Urothelium cell line (cell line): ENCODE data around the gene ABHD16A.

Source experiments
- DNase-seq: peaks from one replicate; pipeline ENCODE4 v3.0.0; 2011; ENCODE audit warnings: low spot score, mixed read lengths
- FAIRE-seq: peaks from 2 replicates; lab custom pipeline; 2011; peaks lifted over from hg19 to GRCh38; lab: Jason Lieb, UNC

Gene ABHD16A

DNA sequence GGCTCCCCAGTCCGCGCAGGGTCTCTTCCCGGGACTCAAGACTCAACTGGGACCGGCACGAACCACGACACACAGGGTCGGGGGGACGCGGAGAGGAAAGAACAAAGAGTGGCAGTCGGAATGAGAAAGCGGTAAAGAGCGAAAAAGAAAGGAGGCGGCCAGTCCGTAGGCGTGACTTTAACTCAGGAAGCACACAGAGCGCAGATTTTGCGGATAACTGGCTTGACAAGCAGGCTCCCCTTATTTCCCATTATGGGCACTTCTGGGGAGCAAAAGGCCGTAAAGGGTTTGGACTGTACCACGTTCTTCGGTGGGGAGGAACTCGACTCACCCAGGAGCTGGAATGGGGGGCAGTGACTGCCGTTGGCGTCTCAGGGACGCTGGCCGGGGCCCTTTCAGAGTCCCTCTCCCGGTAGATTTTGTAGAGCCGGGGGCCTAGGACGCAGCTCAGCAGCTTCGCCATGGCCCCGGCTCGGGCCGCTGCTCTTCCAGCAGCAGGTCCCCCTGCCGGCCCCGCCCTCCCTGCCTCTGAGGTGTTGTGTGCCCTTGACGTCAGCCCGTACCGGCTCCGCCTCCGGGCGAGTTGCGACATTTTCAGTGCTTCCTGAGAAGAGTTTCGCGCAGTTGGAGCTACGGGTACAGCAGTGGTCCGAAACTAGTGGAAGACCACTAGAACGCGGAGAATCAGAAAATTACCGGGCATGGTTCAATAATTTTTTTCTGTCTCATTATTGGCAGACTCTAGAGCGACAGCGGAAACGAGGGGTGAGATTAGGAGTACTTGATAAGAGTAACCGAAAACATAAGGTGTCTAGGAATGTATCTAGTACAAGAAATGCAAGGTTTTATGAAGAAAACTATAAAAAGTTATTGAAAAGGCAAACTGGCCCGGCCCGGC is at the start of gene ABHD16A:
ABHD16A (minus strand) TSS at position 506 of the 898 bp plus-strand sequence; CDS start at position 463, 43 bp downstream.
- peak; percentile 69 for FAIRE-seq
- peak; percentile 99 for DNase-seq

DNA sequence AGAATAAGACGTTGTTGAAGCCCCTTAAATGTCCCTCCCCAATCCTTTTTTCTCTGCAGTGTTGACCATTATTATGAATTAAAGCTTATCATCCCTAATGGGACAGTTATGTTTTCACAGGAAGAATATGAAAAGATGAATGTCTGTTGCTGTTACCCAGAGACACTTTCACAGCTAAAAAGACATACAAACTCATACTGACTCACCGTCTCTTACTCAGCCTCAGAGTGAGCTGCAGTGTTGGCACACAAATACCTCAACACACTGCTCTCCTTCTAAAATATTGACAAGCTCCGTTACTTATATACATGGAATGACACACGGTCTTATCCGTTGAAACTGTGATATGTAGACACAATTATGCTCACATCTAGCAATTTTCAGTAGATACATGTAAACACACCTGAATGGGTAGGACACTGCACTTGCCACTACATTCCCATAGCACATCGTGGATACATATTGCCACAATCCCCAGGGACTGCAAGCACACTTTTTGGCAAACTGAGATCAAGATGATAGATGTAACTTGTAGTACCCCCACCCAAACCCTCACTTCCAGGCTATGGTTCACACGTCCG is 49.7 kb upstream of the ABHD16A start:
- DNase-seq (no peak), FAIRE-seq (no peak)

DNA sequence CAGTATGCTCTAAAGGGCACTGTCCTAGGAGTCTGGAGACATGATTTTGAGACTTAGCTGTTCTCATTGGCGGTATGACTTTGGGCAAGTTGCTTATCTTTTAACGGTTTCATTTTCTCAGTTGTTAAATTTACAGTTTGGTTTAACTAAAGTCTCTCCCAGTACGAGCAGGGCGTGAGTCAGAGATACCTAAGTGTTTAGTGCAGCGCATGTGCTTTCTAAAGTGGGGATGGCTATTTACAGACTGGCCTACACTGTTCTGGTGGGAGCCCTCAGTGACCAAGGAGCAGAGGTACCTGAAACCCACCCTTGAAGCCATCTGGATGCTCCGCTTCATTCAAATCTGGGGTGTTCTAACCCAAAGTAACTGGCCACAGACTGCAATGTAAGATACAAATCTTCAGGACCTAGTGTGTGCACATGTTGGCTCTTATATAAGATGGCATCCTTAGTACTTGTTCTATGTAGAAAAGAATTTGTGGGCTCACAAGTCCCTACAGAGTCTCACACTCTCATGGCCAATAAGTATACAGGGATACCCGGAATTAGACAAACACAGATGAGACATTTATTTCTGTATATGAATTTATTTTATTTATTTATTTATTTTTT is 47.4 kb upstream of the ABHD16A start:
- DNase-seq (no peak), FAIRE-seq (no peak)

DNA sequence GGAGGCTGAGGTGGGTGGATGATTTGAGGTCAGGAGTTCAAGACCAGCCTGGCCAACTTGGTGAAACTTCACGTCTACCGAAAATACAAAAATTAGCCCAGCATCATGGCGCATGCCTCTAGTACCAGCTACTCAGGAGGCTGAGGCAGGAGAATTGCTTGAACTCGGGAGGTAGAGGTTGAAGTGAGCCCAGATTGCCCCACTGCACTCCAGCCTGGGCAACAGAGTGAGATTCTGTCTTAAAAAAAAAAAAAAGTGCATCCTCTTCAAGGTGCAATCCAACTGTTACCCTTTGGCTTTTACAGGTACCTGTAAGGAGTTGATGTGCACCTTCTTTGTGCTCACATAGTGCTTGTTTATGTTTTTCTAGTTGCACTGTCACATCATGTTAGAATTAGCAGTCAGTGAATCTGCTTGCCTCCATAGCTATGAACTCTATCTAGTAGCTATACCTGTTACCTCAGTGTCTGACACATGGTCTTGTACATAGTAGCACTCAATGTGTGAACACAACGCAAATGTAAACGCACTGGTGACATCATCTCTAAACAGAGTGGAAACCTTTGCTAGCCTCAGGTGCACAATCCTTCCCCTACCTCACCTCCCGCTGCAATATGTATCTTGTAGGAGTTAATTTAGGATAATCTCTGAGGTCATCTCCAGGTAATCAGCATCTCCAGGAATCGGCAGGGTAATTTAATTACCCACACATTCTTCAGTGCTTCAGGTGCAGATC is 46.3 kb upstream of the ABHD16A start:
- FAIRE-seq = no peak
- no peak for DNase-seq

DNA sequence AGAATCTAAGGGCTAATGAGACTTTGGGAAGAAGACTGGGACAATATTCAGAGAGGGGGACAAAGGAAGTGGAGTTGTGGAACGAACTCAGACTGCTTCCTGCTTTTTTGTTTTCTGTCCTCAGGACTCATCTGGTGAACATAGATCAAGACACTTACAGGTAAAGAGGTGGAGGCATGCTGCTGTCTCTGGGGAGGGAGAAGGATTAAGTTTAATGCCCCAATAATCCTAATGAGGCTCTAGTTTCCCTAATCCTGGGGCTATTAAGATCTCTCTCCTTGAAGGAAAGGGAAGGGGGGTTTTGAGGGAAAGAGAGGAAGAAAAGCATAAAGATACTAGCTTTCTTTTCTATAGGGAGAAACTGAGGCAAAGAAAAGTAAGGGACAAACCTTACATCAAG is 41.3 kb upstream of the ABHD16A start:
- DNase-seq (no peak), FAIRE-seq (no peak)

DNA sequence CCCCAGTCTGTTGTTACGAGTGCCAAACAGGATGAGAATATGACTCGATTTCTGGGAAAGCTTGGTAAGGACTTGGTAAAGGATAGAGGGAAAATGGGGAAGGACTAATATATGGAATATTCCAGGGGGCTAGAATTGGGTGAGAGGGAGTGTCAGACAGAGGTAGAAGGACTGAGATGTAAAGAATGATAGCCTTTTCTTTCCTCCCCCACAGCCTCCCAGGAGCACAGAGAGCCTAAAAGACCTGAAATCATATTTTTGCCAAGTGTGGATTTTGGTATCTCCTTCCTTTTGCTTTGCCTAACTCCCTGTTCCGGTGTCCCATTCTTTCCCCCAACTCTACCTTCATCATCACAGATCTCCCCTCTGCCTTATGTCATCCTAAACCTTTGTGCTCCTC is 39.8 kb upstream of the ABHD16A start:
- FAIRE-seq (no peak), DNase-seq (no peak)

DNA sequence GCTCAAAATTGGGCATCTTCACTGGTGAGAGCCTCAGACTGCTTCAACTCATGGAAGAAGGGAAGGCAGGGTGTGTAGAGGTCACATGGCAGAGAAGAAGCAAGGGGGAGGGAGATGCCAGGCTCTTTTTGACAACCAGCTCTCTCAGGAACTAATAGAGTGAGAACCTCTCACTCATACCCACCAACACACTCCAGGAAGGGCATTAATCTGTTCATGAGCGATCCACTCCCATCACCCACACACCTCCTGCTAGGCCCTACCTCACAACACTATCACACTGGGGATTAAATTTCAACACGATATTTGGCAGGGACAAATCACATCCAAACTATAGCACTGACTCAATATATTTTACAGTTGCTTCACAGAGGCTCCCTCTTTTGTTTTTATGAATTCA is 38.7 kb upstream of the ABHD16A start:
- DNase-seq = no peak
- no peak for FAIRE-seq

DNA sequence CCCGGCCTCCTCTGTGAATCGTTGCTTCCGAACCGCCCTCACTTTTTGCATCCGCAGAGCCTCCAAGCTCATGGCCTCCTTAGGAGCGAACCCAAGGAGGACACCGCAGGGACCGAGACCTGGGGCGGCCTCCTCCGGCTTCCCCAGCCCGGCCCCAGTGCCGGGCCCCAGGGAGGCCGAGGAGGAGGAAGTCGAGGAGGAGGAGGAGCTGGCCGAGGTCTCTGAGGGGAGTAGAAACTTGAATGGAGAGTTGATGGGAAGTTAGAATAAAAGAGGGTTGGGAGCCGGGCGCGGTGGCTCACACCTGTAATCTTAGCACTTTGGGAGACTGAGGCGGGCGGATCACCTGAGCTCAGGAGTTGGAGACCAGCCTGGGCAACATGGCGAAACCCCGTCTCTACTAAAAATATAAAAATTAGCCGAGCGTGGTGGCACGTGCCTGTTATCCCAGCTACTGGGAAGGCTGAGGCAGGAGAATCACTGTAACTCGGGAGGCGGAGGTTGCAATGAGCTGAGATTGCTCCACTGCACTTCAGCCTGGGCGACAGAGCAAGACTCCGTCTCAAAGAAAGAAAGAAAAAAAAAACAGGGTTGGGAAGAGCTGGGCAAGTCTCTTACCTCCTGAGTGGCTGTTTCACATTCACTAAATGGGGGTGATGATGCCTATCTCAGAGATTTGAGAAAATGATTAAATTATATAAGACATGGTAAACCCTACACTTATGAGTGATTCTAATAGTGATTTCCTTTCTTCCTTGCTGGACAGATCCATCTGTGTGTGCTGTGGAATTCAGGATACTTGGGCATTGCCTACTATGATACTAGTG is 37.5 kb upstream of the ABHD16A start:
- DNase-seq (peak; percentile 27), FAIRE-seq (no peak)

DNA sequence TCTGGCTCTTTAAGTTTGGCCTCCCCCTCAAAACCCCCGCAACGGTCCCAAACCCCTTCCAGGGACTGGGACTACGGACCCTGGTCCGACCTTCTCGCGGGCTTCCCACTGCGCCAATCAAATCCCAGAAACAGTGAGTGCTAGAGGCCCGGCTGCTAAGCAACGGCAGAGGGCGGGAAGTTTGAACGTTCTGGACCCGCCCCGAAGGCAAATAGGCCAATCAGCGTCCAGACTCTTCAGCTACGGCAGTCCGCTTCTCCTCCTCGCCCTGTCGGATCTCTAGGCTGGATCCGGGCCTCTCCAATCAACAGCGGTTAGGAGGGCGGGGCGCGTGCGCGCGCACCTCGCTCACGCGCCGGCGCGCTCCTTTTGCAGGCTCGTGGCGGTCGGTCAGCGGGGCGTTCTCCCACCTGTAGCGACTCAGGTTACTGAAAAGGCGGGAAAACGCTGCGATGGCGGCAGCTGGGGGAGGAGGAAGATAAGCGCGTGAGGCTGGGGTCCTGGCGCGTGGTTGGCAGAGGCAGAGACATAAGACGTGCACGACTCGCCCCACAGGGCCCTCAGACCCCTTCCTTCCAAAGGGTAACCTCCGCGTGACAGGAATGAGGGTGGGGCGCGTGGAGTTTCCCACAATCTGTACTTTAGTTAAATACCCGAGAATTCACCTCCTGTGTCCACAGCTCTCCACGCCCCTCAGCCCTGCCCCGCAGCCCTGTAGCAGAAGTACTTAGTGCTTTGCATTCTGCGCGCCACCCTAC is 36.7 kb upstream of the ABHD16A start, which contains the start of gene MSH5:
MSH5 (plus strand) TSS at position 367 of the 758 bp plus-strand sequence. CDS start 462 bp downstream, outside the sequence.
- no peak for FAIRE-seq
- peak; percentile 98 for DNase-seq

DNA sequence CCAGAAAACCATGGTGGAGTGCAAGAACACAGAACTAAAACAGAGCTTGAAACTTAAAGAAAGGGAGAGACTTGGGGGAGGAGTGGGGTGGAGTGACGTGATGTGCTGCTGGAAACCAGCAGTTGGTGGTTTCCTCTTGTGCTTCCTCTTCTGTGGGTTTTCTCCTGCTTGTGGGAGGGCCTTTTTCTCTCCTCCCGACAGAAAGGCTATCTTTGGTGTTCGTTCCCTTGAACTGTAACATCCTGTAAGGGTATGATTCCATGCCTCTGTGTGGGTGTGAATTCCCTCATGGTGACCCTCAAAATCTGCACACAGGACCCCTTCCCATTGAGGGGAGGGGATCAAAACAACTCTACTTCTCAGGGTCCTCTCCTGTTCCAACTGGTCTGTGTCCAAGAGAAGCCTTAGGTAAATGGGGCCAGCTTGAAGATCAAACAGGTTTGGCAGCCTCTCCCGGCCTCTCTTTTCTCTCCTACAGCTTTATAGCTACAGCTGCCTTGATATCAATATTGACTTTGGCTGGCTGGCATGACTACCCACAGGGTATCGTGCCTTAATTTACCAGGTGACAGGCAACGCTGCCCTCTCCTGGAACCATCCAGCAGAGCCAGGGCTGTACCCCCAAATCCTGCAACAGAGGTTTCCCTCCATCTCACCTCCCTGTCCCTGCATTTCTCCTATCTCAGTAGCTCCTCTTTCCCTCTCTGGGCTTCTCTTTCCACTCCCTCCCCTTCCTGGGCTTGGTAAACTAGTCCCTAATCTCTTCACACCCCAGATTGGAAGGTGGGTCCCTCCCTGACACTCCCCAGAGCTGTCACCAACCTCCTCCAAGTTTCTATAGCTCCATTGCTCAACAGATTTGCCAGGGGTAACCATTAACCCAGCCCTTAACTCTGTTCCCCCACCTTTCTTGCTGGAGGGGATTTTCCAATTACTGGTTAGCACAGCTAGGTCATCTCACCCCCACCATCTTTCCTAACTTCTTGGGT is 35.2 kb upstream of the ABHD16A start:
- DNase-seq (peak; percentile 27), FAIRE-seq (no peak)

DNA sequence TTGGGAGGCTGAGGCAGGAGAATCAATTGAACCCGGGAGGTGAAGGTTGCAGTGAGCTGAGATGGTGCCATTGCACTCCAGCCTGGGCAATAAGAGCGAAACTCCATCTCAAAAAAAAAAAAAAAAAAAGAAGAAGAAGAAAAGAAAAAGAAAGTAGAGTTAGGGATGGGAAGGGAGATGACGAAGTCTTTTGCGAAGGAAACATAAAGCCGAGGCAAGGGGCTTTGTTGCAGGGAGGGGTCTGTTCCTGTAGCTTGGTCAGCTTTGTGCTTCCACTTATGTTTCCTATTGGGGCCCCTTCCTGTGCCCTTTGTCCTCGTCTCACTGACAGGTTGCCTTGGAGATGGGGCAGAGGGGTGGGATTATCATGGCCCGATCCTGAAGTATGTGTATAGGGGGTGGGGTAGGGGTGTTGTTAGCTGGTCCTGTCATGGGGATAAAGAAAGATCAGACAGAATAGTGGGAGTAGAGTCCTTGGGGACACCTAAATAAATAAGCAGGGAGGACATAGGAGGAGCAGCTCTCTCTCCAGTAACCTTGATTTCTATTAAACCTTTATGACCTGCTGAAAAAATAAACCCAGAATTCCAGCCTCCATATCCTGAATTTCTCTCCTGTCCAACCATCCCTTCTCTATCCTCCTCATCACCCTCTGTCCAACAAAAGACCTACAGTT is 34.3 kb upstream of the ABHD16A start:
- FAIRE-seq (no peak), DNase-seq (no peak)

DNA sequence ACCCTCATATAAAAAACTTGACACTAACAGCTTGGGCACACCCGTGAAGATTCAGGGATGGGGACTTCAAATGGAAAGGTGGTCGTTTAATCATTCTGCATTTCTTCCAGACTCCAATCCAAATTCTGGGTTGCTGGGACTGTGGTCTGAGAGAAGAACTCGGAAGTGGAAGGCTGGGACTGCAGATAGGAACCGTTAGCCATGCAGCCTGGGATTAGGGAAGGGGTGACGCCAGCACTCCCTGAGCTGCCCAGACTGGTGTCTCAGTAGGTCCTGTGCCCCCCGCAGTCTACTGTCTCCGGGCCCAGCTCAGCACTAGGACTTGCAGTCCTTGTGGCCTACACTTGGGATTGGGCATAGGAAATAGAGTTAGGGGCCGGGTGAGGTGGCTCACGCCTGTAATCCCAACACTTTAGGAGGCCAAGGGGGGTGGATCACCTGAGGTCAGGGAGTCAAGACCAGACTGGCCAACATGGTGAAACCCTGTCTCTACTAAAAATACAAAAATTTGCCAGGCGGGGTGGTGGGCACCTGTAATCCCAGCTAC is 33.7 kb upstream of the ABHD16A start:
- no peak for DNase-seq

DNA sequence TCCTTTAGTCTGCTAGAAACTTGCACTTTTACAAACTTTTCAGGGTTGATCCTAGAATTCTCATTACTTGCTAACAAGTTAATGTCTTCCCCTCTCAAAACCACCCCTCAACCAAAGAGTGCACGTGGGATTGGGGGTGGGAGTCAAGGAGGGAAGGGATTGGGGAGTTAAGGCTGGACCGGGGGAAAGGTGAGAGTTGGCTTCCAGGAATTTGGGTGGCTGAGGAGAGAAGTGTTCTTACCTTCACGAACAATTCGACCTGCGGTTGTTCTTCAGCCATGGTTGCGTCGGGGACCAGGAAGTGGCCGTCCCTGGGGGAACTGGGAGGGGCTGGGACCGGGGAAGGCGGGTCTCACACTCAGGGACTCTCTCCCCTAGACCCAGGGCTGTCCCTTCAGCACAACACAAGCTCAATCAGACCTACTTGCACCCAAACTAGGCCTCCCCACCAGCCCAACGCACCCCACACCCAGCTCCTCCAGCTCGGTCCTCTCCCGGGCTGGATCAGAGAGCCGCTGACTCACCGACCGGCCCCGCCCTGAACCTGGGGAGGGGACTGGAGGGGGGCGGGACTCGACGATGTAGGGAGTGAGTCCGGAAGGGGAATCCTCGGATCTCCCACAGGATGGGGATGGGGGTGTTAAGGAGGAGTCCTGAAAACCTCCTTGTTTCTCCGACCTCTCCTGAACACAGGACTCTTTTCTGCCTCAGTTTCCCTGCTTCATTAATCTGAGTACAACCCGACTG is 33.1 kb upstream of the ABHD16A start, which contains the start of gene CLIC1:
CLIC1 (minus strand) TSS at position 510 of the 747 bp plus-strand sequence; CDS start at position 280, 230 bp downstream.
- peak; percentile 90 for DNase-seq
- FAIRE-seq = no peak

More for the DNA sequence above, 33.7 kb upstream of the ABHD16A start:
- no peak for FAIRE-seq

DNA sequence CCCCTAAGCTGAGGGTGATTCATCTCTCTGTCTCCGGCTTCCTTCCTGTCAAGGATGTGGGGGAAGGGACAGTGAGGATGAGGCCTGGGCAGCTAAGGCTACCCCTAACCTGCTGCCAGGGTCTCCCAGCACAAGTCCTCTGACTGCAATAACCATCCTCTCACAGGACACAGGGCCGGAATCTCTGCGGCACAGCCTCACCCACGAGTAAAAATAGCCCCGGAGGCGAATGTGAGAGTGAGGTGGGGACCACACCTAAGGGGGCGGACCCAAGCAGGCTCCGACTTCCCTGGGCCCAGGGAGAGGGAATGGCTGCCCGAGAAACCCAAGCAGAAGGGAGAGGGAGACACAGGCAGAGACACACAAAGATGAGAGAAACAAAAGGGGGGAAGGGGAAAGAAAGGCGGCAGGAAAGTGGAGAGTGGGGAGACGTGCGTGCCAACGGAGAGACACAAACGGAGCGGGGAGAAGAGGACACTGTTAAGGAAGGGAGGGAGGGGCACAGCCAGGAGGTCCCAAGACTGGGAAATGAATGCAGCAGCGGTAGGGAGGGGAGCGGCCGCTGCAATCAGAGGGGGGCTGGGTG is 31.8 kb upstream of the ABHD16A start:
- peak; percentile 82 for DNase-seq
- no peak for FAIRE-seq

DNA sequence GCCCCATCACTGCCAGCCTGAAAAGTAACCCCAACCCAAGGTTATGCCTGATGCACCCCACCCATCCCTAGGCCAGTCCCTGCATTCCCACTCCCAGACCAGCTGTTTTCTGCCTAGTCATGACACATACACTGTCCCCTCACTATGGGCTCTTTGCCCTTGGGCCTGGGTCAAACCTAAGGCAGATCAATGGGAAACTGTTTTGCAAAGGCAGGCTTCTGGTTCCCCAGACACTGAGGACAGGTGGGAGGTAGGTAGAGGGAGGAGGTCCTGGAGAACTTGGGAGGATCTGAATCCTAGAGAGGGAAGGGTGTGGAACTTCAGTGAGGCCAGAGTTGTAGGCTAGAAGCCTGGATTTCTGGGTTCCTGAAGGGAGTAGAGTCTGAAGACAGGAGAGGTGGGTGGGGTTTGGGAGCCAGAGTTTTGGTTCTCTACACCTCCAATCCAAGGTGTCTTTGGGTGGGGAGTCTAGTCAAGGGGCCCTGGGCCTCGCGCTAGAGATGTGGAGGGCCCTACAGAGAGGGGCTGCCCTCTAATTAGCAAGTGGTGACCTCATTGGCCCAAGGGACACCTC is 31.2 kb upstream of the ABHD16A start:
- FAIRE-seq = no peak
- no peak for DNase-seq

DNA sequence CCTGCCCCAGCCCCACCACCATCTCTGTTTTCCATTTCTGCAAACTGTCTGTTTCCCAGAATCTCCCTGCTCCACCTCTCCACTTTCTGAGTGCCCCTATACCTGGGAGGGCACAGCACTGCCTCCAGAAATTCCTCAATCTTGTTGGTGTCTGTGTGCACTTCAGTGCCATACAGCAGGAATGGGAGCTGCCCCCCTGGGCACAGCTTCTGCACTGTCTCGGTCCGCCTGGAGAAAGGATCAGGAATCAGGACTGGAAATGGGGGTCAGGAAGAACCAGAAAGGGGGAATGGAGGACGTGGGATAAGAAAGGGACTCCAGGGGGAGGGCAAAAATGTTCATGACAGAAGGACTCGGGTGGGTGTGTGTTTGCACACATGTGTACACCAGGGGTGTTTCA is 30.6 kb upstream of the ABHD16A start:
- DNase-seq (no peak), FAIRE-seq (no peak)
